CMK (cell line): ENCODE measurements around the gene SMPD4.
"Not testable (repeated sequence)": the region's sequence is repeated elsewhere in the genome, so short reads cannot be mapped to it uniquely, and the experiment has no call there.

Experiments
- DNase-seq: peaks from one replicate; pipeline ENCODE4 v3.0.0-alpha.2; 2010; ENCODE audit warnings: low read depth

Gene SMPD4

DNA sequence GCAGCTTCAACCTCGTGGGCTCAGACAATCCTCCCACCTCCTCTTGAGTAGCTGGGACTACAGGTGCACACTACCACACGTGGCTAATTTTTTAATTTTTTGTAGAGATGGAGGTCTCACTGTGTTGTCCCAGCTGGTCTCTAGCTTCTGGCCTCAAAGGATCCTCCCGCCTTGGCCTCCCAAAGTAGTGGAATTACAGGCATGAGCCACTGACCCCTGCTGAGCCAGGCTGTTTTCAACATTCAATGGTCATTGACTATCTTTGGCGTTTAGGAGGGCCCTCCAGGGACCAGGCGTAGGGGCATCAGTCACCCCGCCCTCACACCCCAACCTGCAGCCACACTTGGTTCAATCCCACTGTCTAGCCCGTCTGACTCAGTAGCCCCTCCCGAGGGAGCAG is 5.9 kb upstream of the SMPD4 start:
- no peak for DNase-seq

DNA sequence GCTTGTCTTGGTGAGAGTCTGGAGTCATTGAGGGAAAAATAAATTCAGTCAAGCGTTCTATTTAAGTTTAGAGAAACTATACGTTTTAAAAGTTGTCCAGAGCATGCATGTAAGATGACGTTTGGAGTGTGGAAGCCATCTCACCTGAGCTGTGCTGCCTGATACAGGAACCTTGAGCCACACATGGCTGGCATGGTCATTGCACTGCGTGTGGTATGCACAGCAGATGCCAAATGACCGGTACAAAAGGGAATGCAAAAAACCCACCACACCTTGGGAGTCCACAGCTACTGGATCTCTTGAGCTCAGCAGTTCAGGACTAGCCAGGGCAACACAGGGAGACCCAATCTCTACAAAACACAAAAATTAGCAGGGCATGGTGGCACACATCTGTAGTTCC is 5.0 kb upstream of the SMPD4 start:
- DNase-seq: no peak

DNA sequence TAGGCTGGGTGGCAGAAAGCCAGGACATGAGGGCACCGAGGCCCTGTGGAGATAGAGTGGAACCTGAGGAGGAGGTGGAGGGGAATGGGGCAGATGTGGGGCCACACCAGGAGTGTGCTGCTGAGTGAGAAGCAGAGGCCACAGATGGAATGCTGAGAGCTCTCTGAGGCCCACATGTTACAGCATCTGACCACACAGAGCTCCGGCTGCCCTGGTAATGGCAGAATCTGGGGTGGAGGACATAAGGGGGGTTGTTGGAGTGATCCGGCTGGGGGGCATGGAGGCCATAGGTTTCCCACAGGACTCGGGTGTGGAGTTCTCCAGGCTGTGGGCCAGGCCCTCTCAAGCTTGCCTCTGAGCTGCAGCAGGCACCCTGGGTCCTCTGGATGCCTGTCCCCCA is 4.5 kb upstream of the SMPD4 start:
- DNase-seq: no peak

DNA sequence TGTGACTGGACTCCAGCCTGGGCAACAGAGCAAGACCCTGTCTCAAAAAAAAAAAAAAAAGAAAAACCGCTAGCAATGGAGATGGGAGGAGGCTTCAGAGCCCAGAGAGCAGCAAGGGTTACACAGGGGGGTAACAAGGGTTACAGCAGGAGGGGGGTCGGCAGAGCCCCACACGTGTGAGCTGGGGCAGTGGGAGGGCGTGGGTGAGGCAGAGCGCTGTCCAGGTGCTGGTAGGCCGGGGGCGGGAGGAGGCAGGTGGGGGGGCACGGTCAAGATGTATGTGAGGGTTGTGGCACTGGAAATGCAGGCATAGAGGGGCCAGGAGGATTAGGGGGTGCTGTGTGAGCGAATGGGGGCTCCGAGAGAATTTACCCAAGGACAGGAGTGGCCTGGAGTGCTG is 4.0 kb upstream of the SMPD4 start:
- no peak for DNase-seq

DNA sequence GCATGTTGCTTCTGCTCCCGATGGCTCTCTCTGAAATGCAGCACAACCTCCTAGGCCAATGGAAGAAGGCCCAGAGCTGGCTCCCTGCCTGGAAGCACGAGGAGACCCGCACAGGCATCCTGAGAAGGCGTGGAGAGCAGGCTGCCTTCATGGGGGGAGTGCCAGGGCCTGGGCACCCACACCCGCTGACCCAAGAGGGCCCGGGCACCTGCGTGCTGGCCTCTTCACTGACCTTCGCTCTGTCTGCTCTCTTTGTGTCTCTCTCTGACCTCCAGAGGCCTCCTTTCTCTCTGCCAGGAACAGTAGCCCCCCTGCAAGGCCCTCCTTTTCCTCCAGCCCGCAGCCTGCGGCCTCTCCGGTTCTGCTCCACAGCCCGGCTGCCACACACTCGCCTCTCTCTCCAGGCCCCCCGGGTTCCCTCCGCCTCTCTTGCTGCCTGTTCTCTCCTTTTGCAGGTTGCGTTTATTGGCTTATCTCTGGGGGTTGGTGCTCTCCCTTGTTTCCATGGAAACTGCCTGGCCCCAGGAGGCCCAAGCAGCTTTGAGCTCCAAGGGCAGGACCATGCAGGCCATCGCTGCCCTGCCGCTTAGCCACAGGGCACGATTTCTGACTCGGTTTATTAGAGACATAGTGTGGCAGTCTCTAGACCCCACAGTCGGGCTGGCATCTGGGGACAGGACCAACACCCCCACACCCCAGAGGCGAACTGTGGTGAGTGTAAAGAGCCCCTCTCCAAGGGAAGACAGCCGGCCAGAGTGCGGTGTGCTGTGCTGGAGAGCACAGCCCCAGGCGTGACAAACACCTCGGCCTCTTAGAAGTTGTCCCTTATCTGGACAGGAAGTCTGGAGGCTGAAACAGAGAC is 2.3 kb upstream of the SMPD4 start:
- DNase-seq: no peak

DNA sequence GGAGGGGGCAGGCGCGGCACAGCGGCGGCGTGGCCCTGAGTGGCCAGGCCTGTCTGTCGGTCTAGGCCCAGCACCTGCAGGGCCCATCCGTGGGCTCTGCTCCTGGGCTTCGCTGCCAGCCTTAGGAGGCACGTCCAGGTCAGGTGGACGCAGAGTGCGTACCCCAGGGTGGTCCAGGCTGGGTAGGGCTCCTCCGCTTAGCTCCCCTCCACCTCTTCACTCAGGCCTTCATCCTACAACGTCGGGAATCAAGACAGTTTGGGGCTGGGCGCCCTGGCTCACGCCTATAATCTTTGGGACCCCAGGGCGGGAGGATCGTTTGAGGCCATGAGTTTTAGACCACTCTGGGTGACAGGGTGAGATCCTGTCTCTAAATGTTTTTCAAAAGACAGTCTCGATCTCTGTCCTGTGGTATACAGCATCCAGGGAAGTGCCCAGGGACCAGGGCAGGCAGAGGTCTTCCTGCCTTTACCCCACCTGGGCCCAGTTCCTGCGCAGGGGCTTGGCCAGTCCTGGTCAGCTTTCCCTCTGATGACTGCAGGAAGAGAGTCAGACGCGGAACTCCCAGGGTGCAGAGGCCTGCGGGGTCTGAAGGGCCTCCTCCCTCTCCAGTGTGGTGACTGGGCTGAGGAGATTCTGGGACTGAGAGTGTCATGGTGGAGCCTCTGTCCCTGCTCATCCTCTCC is 1.6 kb upstream of the SMPD4 start:
- not testable (repeated sequence) for DNase-seq

DNA sequence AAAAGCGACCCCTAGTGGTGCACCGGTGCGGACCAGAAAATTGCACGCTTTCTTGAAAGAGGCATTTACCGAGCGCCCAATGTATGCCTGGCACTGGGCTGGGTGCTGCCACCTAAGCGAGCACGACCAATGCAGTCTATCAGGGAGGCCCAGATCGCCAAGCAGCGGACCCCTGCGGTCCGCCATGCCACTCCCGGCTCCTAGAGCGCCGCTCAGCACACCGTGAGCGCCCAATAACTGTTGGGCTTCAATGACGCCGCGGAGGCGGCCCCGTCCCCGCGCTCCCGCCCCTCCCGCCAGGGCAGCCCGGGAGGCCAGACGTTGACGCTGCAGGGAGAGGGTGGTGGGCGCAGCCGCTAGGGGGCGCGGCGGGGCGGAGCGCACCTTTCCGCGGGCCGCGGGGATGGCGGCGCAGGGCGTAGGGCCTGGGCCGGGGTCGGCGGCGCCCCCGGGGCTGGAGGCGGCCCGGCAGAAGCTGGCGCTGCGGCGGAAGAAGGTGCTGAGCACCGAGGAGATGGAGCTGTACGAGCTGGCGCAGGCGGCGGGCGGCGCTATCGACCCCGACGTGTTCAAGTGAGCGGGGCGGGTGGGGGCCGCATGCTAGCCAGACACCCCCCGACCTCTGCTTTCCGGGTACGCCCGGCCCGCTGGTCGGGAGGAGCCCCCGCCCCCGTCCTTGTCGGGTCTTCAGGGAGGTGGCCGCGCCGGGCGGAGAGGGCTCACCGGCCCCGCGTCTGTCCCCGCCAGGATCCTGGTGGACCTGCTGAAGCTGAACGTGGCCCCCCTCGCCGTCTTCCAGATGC is 679 bp upstream of the SMPD4 start, which contains the start of gene MZT2B:
MZT2B (plus strand) TSS at position 383 of the 803 bp plus-strand sequence; CDS start at position 404, 21 bp downstream.
- peak; percentile 35 for DNase-seq

DNA sequence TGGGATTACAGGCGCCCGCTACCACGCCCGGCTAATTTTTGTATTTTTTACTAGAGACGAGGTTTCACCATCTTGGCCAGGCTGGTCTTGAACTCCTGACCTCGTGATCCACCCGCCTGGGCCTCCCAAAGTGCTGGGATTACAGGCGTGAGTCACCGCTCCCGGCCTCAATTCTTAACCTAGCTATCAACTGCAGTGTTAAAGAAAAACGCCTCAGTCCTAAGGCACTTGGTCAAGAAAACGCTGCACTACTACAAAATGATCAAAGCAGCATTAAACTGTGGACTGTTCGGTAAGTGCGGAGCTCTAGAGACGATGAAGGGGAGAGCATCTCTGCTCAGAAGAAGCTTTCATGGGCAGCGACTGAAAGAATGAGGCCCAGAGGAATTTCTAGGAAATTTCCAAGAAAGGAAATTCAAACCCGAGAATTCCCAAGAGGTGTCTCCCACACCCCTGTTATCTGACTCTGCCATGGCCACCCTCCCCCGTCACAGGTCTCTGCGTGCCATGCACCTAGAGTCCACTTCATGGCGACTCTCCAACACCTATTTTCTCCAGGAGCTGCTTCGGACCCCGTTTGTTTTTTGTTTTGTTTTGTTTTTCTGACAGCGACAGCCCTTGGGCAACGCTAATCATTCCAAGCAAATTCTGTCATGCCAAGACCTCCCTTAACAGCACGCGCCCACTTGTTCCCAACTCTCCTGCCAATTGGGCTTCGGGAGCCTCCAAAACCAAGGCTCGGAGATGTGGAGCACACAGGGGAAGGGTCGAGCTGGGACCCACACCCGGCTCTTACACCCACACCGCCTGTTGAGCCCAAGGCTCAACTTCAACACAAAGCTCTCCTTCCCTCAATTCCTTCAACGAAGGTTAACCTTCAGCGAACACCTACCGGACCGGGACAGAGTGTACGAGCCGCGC is 738 bp downstream of the SMPD4 start:
- DNase-seq: not testable (repeated sequence)

DNA sequence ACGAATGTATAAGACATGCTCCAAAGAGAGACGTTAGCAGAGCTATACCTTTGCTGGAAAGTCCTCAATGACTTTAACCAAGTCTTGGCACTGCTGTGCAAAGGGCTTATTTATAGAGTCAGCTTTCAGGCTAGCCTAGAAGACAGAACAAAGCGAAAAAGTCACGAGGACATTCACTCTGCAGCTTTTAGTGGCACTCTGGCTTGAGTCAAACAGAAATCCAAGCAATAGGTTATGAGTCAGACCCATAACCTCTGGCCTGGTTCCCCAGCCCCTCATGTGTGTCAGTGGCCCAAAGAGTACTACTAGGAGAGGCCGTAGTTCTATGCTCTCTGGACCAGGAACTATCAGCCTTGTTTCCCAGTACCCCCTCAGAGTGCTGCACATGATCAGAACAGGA is 6.5 kb downstream of the SMPD4 start:
- DNase-seq: not testable (repeated sequence)

DNA sequence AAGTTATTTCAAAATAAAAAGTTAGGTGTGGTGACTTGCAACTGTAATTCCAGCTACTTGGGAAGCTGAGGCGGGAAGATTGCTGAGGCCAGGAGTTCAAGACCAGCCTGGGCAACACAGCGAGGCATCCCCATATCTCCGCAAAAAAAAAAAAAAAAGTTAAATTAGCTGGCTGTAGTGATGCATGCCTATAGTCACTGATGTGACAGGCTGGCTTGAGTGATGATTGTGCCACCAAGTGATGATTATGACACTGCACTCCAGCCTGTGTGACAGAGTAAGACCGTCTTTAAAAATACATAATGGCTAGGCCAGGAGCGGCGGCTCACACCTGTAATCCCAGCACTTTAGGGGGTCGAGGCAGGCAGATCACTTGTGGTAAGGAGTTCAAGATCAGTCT is 11.5 kb downstream of the SMPD4 start:
- DNase-seq: no peak

DNA sequence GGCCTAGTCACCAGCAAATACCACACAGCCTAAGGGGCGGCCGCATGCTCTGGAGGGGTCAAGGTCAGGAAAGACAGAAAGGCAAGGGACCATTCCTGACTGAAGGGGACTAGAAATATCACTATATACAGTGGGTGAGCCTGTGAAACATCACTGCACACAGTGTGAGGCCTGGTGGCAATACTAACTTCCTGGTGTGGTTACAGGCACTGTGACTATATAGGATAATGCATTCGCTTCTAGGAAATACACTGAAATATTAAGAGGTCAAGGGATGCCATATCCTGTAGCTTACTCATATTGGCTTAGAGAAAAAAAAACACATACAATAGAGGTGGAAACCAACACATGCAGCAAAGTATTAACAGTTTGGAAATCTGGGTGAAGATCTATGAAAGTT is 12.2 kb downstream of the SMPD4 start:
- DNase-seq: not testable (repeated sequence)

DNA sequence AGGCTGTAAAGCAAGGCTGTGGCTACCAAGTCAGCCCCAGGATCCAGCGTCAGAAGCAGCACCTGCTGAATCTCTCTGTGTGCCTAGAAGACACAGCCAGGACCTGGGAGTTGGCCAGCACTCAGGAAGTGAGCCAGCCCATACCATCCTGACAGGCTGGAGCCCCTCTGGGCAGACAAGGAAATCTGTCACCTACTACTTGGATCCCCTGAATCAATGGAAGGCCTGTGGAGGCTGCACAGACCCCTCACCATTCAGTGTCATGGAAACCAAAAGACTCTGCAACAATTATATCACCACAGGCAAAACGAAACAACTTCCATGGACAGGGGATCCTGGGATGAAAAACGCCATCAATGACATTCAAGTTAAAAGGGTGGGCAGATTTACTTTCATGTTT is 14.8 kb downstream of the SMPD4 start:
- not testable (repeated sequence) for DNase-seq

DNA sequence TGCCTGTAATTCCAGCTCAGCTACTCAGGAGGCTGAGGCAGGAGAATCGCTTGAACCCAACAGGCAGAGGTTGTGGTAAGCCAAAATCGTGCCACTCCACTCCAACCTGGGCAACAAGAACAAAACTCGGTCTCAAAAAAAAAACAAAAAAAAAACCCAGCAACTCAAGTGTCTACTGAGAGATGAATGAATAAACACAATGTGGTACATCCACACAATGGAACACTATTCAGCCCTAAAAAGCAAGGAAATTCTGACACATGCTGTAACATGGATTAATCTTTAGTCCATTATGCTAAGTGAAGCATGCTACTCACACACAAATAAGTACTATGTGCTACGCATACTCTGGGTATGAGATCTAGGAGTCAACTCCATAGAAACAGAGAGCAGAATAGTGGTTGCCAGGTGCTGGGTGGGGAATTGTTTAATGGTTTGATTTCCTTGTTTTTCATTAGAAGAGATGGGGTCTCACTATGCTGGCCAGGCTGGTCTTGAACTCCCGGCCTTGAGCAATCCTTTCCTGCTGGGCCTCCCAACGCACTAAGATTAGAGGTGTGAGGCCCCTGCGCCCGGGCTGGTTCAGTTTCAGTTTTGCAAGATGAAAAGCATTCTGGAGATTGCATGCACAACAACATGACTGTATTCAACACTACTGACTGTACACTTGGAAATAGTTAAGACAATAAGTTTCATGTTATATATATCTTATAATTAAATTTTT is 15.9 kb downstream of the SMPD4 start:
- no peak for DNase-seq

DNA sequence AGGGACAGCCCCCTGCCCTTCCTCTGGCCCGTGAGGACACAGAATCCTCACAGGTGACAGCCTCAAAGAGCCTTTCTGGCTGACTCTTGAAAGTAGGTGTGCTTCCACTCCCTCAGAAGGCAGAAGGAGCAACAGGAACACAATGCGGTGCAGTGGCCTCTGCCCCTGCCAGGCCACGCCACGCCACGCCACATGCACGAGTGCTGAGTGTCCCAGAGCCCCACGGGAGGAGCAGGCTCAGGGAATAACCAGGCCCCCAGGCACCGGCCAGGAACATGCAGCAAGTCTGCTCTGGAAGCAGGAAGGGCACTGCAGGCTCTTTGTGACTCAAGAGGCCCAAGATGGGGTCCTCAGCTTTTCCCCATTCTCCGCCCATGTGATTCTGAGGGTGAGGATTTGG is 18.4 kb downstream of the SMPD4 start:
- DNase-seq: no peak

DNA sequence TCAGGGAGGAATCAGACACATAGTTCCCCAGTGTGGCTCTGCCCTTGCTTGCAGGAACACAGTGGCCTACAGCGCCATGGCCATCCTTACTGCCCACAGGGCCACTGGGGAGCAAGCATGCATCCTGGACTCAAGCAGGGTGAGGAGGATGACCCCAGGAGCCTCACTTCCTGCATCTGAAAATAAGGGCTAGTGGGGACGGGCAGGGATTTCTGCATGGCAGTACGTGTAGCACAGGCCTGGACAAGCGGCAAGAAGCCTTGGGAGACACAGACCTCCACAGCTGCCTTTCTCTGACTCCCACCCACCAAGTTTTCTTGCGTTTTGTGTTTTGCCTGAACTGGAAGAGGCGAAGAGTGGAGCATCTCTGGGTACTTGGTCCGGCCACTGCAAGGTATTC is 18.9 kb downstream of the SMPD4 start:
- not testable (repeated sequence) for DNase-seq

DNA sequence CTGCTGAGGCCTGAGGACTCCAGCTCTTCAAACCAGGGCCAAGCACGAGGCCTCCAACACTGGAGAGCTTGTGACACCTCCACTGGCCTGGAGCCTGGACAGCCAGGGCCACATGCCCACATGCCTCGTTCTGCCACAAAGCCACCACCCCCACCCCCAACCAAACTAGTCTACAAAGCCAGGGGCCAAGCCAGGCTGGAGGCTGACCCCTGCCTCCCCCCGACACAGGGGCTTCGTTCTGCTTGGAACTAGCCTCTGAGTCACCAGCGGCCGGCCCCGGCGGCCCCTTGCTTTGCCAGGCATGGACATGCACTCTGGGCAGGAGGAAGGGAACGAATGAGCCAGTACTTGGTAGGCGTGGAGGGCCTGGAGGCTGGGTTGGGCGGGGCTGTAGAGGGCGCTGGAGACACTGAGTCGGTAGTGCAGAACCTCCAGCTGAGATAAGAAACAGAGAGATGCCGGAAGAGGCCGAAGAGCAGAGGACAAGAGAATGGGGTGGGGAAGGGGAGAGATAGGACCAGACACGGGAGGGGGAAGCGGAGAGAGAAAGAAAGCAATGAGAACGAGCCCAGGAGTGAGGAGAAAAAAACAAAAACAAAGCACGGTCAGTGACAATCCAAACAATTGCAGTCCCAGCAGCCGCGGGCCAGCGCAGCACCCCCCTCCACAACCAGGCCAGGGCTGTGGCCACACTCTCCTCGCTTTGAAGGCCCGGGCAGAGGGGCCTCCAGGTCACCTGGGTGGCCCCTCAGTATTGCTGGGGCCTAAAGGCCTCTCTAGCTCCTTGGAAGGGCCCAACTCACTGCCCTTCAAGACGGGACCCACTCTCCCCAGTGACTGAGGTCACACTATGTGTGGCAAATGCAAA is 20.3 kb downstream of the SMPD4 start:
- not testable (repeated sequence) for DNase-seq

DNA sequence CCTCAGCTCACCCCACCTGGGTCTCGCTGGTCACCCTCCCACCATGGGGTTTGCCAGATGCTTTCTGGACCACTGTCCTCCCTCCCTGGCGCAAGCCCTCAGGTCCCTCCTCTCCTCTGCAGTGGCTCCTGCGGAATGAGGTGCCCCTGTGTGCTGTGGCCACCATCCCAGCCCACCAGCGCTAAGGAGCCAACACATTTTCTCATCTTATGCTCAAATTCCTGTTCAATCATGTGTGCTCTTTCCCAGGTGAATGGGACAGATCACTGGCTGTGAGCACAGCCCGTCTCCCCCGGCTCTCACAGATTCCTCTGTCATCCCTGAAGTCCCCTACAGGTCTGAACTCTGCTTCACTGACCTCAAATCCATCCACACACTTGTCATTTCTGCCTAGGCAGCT is 21.3 kb downstream of the SMPD4 start:
- DNase-seq: no peak

DNA sequence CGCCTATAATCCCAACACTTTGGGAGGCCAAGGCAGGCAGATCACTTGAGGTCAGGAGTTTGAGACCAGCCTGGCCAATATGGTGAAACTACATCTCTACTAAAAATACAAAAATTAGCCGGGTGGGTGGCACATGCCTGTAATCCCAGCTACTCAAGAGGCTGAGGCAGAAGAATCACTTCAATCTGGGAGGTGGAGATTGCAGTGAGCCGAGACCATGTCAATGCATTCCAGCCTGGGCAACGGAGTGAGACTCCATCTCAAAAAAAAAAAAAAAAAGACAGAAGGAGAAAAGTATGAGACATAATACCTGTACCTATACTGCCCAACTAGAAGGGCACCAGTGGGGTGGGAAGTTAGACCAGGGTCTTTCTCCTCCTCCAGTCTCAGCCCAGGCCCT is 22.0 kb downstream of the SMPD4 start:
- DNase-seq: not testable (repeated sequence)

DNA sequence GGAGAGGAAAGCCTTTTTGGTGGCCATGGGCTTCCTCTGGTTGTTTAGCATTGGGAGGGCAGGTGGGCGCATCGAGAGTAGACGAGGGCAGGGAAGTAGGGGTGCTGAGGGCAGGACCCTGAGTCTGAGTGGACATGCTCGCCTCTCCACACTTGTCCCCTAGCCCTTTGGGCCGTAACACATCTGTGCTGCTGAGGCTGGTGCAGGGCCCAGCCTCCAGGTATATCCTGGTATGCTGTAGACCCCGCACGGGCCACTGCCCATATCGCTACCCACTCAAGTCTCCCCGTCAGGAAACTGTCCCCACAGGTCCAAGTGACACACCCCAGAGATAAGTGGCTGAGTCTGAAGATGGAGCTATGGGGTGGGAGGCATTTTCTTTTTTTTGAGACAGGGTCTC is 22.8 kb downstream of the SMPD4 start:
- no peak for DNase-seq
